ENCODE results near the gene BRAP.
A peak's percentile ranks its signal among the peaks of the same experiment; 100 is the strongest.
"Not testable (repeated sequence)": the region's sequence is repeated elsewhere in the genome, so short reads cannot be mapped to it uniquely, and the experiment has no call there.

BRAP gene

DNA sequence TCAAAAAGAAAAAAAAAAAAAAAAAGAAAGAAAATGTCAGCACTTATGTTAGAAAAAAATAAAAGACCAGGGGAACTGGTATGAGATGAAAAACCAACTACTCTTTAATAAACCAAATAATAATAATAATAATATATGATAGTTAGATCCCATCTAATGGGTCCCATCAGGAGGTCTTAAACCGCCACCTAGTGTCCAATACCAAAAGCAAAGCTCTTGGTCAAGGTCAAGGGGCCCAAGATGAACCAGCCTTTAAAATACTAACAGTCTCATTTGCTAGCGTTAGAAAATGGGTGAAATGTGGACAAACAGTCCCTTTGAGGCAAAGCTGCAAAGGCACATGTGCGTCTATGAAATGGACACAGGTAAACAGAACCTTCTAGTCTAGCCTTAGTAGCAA lies 12.3 kb downstream of the BRAP start:
- DNase-seq = peak; percentile 30

DNA sequence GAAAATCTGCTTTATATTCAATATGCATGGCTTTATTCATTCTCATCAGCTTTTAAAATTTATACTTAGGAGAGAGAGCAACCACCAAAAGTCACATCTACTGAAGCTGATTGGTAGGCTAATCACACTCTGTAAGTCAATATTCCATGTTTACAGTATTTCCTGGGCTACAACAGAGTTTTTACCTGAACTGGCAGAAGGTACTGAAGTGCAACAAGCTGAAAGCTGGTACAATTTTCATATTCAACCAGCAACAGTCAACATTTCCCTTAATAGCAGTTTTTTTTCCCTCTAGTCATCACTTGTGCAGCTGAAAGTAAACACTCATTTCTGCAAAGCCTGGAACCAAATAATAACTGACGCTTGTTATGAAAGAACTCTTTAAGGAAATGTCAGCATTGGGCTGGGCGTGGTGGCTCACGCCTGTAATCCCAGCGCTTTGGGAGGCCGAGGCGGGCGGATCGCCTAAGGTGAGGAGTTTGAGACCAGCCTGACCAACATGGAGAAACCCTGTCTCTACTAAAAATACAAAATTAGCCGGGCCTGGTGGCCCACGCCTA lies 12.9 kb downstream of the BRAP start:
- DNase-seq = no peak

DNA sequence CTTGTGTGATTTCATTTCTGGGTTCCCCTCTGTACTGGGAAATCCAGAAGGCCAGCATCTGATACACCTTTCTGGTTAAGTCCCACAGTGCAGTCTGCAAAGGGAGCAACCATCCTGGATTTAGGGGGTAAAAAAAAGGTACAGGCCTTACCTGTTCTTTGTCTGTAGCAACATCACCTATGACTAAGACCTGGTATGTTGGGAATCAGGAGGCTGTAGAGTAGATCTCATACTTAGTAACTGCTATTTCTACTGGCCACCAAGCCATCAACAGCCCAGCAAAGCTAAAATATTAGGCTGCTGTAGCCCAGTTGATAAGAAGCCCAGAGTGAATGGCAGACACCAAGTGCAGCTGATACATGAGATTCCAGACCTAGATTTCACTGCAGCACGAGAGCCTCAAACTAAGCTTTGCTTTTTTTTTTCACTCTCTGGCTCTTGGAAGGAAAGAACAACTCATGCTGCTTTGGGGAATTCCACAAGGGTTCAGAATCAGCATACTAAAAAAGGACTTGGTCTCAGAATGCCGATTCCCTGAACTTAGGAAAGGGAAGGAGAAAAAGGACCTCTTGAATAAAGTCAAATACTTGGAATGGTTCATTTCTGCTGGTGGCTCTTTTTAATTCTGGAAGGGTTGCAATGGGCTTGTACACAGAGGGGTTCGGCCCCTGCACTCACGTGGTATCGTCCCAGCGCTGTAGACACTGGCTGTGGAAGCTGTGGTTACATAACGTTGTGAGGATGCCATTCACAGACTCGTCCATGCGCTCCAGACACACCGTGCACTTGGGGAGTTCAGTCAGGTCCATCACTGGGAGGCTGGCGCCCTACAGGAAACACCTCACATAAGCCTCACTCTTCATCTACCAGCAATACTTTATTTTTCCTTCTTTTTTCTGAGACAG lies 20.5 kb downstream of the BRAP start:
- DNase-seq = no peak

DNA sequence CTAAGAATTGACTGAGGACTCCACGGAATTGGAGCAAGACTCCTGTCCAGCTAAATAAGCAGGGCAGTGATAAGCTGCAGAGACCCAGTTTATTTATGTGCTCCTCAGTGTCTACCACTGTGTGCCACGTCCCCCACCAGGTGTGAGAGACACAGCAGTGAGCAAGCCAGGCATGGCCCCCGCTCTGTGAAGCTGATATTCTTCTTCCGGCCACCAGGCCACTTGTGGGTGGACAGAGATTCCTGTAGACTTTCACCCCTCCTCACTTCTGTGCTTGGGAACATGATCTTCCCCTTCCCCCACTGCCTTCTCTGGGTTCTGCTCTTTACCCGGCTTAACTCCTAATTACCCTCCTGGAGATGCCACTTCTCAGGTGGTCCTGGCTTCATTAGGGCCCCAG lies 21.3 kb downstream of the BRAP start:
- DNase-seq = no peak

DNA sequence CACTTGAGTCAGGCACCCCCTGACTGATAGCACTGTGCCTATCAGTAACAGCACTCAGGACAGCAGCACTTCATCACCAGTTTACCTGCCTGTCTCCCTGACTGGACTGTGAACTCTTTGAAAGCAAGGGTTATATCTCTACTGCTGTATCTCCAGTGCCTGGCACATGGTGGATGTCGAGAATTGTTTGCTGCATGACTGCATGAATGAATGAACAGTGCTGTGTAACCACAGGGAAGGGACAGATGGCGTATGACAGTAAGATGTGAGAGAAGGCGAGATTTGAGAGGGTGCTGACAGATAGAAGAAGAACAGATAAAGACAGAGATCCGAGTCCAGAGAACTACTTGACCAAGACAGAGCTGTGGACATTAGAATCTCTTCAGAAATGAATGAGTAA lies 29.7 kb downstream of the BRAP start:
- DNase-seq = no peak

DNA sequence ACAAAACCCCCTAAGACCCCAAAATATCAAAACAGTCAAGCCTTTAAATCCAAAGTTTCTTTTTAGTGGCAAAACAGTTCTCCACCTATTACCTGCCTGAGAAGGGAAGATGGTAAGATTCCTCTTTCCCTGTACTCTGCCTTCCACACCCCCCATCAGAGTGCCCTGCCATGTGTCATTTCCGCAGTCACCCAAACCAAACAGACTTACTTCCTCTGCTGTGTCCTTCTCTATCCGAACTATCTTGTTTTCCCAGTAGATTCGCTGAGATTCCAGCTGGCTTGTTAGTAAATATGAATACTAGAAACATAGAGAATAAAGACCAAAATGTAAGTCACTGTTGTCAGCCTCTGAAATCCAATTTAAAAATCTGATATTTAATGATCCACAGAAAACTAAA lies 30.4 kb downstream of the BRAP start:
- no peak for DNase-seq

DNA sequence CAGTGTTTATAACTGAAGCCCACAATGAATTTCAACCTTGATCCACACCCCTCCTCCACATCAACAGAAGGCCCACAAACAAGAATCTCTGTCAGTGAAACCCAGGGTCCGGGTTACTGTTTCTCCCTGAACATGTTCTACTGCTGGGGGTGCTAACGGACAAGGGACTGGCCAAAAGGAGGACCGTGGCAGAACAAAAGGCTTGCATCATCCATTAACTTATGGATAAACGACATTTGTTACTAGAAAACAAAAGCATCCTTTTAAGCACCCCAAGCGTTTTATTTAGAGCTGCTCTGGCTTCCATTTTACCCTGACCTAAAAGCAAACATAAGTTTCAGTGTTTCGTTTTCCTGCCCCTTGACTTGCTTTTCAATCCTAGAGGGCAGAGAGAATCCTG lies 32.2 kb downstream of the BRAP start:
- DNase-seq = no peak

DNA sequence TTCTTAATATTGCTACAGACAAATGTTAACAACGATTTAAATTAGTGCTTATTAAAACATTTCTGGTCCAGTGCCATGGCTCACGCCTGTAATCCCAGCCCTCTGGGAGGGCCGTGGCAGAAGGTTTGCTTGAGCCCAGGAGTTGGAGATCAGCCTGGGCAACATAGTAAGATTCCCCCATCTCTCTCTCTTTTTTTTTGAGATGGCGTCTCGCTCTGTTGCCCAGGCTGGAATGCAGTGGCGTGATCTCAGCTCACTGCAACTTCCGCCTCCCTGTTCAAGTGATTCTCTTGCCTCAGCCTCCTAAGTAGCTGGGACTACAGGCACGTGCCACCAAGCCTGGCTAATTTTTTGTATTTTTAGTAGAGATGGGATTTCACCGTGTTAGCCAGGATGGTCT lies 33.2 kb downstream of the BRAP start:
- not testable (repeated sequence) for DNase-seq

DNA sequence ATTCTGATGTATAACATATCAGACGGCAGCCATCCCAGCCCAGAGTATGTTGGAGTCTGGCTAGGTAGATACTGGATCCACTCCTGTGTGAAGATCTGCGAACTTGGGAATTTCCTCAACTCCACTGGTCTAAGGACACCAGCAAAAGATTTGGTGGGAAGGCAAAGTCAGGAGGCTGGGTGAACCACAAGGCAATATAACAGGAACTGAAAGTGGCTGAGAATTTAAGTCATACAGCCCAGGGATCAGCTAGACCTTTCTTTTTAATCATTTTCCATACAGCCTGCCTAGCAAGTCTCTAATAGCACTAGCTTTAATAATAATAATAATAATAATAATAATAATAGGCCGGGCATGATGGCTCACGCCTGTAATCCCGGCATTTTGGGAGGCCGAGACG lies 34.8 kb downstream of the BRAP start:
- no peak for DNase-seq

DNA sequence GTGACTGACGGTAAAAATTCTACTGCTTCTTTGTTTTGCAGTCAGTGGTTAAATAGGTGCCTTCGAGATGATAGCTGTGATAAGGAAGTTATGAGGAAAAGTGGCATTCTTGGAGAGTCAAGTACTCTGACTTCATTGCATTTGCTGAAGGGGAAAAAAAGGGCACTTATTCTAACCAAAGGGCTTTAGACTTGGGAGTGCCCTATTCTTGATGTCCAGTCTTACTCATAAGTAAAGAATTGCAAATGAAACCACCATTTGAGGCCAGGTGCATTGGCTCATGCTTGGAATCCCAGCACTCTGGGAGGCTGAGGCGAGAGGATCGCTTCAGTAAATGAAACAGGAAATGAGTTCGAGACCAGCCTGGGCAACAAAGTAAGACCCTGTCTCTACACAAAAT lies 40.3 kb downstream of the BRAP start:
- DNase-seq = no peak

DNA sequence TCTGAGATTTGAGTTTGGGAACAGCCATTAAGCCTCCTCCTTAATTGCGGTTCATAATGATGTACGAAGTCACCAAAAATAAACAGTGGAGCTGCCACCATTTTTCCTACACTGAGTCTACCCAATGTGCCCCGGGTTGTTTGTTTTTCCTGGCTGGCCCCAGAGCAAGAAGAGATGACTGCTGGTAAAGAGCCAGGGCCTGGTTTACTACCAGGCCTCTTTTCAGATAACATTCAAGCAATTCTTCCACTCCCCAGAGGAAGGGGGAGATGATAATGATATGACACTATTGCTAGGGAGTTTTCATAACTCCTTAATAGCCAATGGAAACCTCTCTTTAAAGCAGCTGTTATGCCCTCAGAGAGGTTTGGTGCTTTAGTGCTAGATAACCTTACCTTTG lies 42.3 kb downstream of the BRAP start:
- DNase-seq = no peak

DNA sequence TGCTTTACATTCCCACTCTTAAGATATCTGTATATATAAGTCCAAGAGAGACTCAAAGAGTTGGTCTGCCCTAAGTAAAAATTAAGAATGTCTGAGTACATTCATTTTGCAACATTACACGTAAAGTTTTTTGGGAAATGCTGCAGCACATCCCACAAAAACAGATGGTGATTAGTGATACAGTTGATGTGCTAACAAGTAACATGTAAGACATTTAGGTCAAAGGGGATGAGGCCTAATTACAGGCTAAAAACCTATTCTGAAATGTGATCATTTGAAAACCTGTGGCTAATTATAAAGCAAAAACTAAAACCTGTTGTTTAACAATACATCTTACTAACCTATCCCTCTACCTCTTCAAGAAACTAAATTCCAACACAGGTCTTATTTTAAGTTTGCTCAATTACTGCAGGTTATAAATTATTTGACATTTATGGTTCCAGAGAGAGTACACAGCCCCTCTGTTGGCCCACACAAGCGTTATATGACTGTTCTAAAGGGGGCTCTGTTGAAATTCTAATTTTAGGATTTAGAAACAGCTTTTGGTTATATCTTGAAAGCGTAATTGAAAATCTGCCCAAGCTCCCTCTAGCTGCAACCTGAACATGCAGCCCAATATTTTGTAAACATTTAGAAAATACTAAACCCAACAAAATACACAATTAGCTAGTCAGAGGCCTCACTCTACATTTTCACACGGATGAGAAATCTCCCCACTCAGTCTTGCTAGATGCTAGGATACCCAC lies 42.9 kb downstream of the BRAP start:
- no peak for DNase-seq

DNA sequence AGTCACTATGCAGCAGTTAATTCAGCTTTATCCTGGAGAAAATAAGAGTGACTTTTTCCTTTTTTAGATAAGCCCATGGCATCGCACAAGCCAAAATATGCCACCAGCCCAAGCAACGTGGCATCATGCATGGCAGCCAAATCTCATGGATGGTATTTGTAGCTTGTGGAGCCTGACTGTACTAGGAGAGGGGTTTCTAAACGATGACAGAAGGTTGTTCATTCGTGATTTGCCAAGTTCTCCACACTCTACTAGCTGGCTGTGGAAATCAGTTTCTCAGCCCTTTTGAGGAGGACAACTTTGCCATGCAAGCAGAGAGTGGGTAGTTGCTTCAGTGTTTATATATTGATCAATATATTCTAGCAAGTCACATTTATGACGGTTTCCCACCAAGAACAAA lies 45.2 kb downstream of the BRAP start:
- DNase-seq = no peak

DNA sequence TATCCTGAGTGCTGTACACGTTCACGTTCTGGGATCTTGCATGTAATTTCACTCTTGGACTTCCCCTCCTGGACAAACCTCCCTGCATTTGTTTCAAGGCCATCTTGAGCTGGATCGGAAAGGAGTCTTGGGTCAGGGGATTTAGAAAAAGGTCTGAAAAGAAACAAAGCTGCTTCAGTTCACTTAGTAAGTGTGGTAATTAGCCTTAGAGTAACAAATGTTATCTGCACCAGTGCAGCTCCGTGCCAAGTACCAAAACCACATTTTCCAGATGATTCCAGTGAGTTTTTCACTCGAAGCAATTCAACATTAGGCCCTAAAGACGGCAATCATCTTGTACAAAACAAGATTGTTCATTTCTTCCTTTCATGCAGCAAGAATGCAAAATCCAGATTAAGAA lies 47.2 kb downstream of the BRAP start:
- DNase-seq = no peak

DNA sequence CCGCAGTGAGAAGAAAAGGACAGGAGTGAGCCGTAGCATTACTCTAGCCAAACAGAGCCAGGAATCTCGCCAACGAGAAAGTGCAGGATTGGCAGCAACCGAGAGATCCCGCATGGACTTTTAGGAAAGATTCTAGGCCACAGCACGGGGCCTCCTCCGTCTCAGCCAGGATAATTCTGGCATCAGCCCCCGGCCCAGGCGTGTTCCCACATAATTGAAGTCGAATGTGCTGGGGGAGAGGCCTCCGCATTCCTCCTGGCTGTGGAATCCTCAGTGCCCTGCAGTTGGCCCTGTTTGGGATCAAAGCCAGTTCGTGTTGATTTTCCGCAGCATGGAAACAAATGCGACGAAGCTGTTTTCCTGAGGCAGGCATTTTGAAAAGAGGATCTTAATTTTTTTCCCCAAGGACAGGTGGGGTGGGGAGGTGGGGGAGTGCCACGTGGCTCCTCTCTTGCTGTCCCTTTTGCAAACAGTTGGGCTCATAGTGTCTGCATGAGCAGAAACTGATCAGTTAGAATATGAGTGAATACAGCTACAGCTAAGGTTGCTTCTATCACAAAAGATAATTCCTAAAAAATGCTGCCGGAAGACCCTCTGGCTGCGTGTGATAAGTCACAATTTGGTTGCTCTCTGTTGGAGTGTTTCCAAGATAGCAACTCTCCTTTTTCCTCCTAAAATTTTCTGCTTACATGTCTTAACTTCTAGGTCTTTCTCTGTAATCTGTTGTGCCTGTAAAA lies 49.4 kb downstream of the BRAP start:
- no peak for DNase-seq

DNA sequence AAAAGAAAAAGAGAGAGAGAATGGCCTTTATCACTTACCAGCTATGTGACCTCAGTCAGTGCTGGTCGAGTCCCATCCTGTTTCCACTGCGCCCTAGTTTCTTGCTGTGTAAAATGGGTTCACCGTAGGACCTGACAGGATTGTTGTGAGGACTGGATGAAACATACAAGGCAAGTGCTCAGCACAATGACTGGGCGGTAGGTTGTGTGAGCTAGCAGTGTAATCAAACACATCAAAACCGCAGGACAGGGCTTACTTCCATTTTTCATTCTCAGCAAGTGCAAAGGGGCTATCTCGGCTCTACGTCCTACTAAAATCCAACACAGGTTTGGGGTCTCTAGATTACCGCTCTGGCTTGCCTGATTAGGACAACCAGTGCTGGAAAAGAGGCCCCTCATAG lies 50.2 kb downstream of the BRAP start:
- DNase-seq = no peak

DNA sequence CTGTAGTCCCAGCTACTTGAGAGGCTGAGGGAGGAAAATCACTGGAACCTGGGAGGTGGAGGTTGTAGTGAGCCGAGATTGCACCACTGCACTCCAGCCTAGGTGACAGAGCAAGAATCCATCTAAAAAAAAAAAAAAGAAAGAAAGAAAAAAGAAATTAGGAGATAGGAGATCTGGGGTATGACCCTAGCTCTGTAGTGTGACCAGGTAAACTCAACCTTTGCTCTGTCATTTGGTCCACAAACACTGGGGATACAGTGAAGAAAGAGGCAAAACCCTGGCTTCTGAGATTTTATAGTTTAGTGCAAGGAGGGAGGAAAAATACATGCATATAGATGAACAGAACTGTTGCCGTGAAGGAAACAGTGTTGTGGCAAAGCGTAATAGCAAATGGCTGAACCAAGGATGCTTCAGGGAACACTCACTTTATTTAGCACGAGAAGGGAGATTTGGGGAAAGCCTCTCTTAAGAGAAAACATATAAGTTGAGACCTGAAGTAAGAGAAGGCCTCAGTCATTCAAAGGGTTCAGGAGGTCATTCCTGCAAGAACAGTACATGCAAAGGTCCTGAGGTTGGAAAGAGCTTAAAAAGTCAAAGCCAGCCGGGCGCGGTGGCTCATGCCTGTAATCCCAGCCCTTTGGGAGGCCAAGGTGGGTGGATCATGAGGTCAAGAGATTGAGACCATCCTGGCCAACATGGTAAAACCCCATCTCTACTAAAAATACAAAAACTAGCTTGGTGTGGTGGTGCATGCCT lies 57.1 kb downstream of the BRAP start:
- no peak for DNase-seq

DNA sequence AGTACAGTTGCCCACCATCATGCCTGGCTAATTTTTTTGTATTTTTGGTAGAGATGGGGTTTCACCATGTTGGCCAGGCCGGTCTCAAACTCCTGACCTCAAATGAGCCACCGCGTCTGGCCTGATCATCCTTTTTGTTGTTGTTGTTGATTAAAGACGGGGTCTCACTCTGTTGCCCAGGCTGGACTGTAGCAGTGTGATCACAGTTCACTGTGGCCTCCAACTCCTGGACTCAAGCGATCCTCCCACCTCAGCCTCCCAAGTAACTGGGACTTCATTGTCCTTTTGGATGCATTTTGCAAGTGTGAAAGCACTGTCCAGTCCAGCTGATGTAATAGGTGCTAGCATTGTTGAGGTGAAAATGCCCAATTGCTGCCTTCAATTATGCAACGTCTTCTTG lies 59.5 kb downstream of the BRAP start:
- no peak for DNase-seq

DNA sequence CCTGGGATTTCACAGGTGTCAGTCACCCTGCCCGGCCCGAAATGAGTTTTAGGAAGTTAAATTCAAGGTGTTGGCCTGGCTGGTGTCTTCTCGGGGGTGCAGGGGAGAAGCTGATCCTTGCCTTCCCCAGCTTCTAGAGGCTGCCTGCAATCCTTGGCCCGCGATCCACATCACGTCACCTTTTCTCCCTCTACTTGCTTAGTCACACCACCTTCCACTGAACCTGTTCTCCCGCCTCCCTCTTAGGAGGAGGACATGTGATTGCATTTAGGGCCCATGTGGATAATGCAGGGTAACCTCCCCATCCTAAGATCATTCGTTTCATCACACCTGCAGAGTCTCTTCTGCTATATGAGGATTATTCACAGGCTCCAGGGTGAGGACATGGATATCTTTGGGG lies 61.2 kb downstream of the BRAP start:
- DNase-seq = no peak

DNA sequence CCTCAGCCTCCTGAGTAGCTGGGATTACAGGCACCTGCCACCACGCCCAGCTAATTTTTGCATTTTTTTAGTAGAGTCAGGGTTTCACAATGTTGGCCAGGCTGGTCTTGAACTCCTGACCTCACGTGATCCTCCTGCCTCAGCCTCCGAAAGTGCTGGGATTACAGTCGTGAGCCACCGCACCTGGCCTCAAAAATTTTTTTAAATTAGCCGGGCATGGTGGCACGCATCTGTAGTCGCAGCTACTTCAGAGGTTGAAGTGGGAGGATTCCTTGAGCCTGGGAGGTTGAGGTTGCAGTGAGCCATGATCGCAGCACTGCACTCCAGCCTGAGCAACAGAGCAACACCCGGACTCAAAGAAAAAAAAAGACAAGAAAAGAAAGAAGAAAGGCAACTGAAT lies 67.9 kb downstream of the BRAP start:
- not testable (repeated sequence) for DNase-seq

DNA sequence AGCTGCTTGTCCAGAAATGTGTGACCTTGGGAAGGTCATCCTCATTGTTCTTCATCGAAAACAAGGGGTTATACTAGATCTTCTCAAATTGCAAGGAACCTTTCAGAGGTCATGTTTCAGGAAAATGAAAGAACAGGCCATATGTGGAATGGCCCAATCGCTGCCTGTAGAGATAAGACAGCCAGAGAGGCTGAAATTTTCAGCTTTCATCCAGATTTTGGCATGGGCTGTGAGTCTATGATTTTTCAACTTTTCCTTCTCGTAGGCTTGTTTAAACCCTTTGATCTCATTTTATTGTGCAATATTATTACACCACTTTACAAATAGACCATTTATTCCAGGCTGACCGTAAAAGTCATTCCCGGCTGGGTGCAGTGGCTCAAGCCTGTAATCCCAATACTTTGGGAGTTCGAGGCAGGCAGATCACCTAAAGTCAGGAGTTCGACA lies 69.6 kb downstream of the BRAP start:
- DNase-seq = no peak

DNA sequence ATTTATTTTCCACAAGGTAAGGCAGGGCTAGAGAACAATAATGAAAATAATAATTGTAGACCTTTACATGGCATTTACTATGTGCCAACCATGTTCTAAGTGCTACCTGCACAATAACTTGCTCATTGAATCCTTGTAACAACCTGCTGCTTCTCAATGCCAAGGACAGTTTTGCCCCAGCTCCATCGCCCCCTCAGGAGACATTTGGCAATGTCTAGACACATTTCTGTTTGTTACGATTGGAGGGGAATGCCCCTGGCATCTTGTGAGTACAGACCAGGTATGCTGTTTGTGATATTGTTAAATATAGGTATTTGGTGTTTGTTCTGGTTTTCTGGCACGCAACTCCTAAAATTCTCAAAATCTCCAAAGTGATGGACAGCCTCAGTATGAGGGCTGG lies 78.5 kb downstream of the BRAP start:
- DNase-seq = peak; percentile 11
